Fibroblast of lung (primary cell): ENCODE measurements around the gene SLC9A8. TPM values are rescaled to one million over a fixed set of nuclear protein-coding genes. Genes with fewer than 3 reads are reported as not detected.

ENCODE experiments used
- DNase-seq, 2 donors: peaks; one replicate each; pipeline versions ENCODE4 v3.0.0 to v3.0.0-alpha.2; 2010; ENCODE audit warnings: low read depth in 2 of 2
- H2AFZ ChIP-seq: 2 replicates; pipeline ENCODE4 v1.5.1; 2012; ENCODE audit warnings: low read length, control low read depth, inconsistent platforms
- H3K27ac ChIP-seq: 2 replicates; pipeline ENCODE4 v1.5.1; 2011; ENCODE audit warnings: low read length, control low read depth; ENCODE audit not compliant: insufficient read depth
- H3K27me3 ChIP-seq: 2 replicates; pipeline ENCODE4 v1.5.1; 2011; ENCODE audit warnings: mild to moderate bottlenecking, low read length; ENCODE audit not compliant: control insufficient read depth, insufficient read depth
- H3K36me3 ChIP-seq: 2 replicates; pipeline ENCODE4 v1.5.1; 2011; ENCODE audit warnings: low read length; ENCODE audit not compliant: control insufficient read depth, insufficient read depth
- H3K4me1 ChIP-seq: 2 replicates; pipeline ENCODE4 v1.5.1; 2011; ENCODE audit warnings: low read length; ENCODE audit not compliant: control insufficient read depth, insufficient read depth; ENCODE audit errors: extremely low read depth
- H3K4me2 ChIP-seq: 2 replicates; pipeline ENCODE4 v1.5.1; 2011; ENCODE audit warnings: low read length, control low read depth; ENCODE audit not compliant: insufficient read depth; ENCODE audit errors: extremely low read depth
- H3K4me3 ChIP-seq, 4 experiments: fragments of 200-600 bp in 1 of 4; sonication (generic) in 1 of 4; replicated peaks in 1 of 4; 2 replicates each; pipeline ENCODE4 v1.5.1; 2011 to 2016; ENCODE audit warnings: low read length in 4 of 4, low read depth in 3 of 4, mild to moderate bottlenecking in 3 of 4, control low read depth in 2 of 4, inconsistent platforms in 1 of 4, mixed read lengths in 1 of 4; ENCODE audit not compliant: insufficient read depth in 1 of 4; ENCODE audit errors: control extremely low read depth in 1 of 4
- H3K79me2 ChIP-seq: 2 replicates; pipeline ENCODE4 v1.5.1; 2012; ENCODE audit warnings: mild to moderate bottlenecking, low read length, inconsistent platforms; ENCODE audit not compliant: control insufficient read depth, insufficient read depth
- H3K9ac ChIP-seq: 2 replicates; pipeline ENCODE4 v1.5.1; 2011; ENCODE audit warnings: mild to moderate bottlenecking, low read length, control low read depth; ENCODE audit not compliant: insufficient read depth
- H3K9me3 ChIP-seq: 2 replicates; pipeline ENCODE4 v1.5.1; 2012; ENCODE audit warnings: low read depth, low read length; ENCODE audit not compliant: control insufficient read depth, insufficient read depth
- H4K20me1 ChIP-seq: 2 replicates; pipeline ENCODE4 v1.5.1; 2011; ENCODE audit warnings: low read length; ENCODE audit not compliant: control insufficient read depth, insufficient read depth; ENCODE audit errors: extremely low read depth
- EZH2 ChIP-seq: IDR thresholded peaks from 2 replicates; pipeline ENCODE4 v1.5.1; 2012; ENCODE audit warnings: low read length, control low read depth, mild to moderate bottlenecking; ENCODE audit errors: missing control alignments
- polyA plus RNA-seq, 2 donors: library from polyadenylated mRNA; depleted of rRNA in 1 of 2; stranded (reverse) in 1 of 2; unstranded in 1 of 2; fragments of >200 nt; gene quantifications; 2 replicates each; pipeline ENCODE4 v1.2.1, GENCODE V29; 2011 to 2012; ENCODE audit warnings: missing spikeins in 1 of 2
- total RNA-seq: library from RNA; depleted of rRNA; stranded (reverse); fragments of >200 nt; gene quantifications from 2 replicates; pipeline ENCODE4 v1.2.1, GENCODE V29; 2014
- TF ChIP-seq, protein P1 (sequence below), 2 donors: IDR thresholded peaks in 1 of 2; conservative IDR thresholded peaks in 1 of 2; 1 replicate in 1 of 2; 2 replicates in 1 of 2; pipeline ENCODE4 v1.5.1; 2011 to 2012; ENCODE audit warnings: low read length in 2 of 2, control low read depth in 1 of 2, inconsistent platforms in 1 of 2, low read depth in 1 of 2, mild to moderate bottlenecking in 1 of 2

The SLC9A8 gene
- total and polyA plus RNA-seq, 2 donors (not counting 1 experiment from before 2014, with no cell fraction given), result 2.4 to 15.5 TPM

DNA sequence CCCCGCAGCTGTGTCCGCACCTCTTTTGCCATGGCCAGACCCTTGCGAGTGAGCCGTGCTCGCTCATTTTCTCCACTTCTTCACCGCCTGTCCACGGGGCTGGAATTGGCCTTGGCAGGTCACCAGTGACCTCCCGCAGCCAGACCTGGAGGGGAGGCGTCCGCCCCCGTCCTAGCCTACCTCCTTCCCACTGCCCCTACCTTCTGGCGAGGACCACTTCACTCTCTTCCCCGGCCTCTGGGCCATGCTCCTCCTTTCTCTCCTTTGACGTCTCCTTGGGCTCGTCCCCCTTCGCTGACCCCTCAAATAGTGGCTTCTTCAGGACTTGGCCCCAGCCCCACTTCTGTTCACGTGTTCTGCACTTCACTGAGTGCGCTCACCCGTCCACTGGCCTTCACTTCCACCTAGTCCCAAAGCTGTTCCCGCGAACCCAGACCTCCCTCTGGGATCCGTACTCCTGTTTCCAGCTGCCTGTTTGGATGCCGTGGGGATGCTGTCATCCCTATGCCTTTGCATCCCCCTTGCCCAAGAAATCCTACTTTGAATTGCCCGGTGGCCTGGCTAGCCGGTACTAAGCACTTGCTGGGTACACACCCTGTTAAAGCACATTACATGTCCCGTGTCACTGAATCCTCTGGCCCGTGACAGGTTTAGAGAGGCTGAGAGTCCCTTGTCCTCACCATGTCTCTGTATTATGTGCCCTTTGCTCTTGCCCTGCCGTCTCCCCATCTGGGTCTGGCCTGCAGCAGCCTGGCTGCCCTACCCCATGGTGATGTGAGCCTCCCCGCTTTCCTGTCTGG, 69.7 kb downstream of the SLC9A8 start:
- no peak overlapping the region for H3K4me2 ChIP-seq
- no peaks in the 10 kb centered on the region for H3K79me2 ChIP-seq
- no peaks in the 10 kb centered on the region for H3K9me3 ChIP-seq
- DNase-seq, result no peak
- no peak overlapping the region for H2AFZ ChIP-seq
- no peak overlapping the region for H3K9ac ChIP-seq
- H3K4me3 ChIP-seq, result no peak overlapping the region
- TF ChIP-seq, protein P1, sequence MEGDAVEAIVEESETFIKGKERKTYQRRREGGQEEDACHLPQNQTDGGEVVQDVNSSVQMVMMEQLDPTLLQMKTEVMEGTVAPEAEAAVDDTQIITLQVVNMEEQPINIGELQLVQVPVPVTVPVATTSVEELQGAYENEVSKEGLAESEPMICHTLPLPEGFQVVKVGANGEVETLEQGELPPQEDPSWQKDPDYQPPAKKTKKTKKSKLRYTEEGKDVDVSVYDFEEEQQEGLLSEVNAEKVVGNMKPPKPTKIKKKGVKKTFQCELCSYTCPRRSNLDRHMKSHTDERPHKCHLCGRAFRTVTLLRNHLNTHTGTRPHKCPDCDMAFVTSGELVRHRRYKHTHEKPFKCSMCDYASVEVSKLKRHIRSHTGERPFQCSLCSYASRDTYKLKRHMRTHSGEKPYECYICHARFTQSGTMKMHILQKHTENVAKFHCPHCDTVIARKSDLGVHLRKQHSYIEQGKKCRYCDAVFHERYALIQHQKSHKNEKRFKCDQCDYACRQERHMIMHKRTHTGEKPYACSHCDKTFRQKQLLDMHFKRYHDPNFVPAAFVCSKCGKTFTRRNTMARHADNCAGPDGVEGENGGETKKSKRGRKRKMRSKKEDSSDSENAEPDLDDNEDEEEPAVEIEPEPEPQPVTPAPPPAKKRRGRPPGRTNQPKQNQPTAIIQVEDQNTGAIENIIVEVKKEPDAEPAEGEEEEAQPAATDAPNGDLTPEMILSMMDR (conservative IDR thresholded peaks at IDR 0.05 in 1 of 2, IDR thresholded peaks at IDR 0.05 in 1 of 2; ENCODE audit: low read depth in 1 of 2, low read length in 2 of 2), result no peak
- no peak for TF ChIP-seq EZH2
- H3K27me3 ChIP-seq, result no peaks in the 10 kb centered on the region
- H3K36me3 ChIP-seq, result peaks cover 9% of the 10 kb centered on the region
- H3K27ac ChIP-seq, result no peak overlapping the region
- no peaks in the 10 kb centered on the region for H4K20me1 ChIP-seq
- H3K4me1 ChIP-seq, result no peaks in the 10 kb centered on the region

GRCh38 chr20:49883246-49883802, 70.7 kb downstream of the SLC9A8 start:
- Histone ChIP-seq H3K9me3 (no peaks in the 10 kb centered on the region), H3K27me3 (no peaks in the 10 kb centered on the region), H3K9ac (no peak overlapping the region), H3K36me3 (peaks cover 10% of the 10 kb centered on the region), H3K27ac (no peak overlapping the region), H3K4me2 (no peak overlapping the region), H2AFZ (no peak overlapping the region), H3K4me1 (peaks cover 6% of the 10 kb centered on the region), H3K4me3 (no peak overlapping the region), H3K79me2 (no peaks in the 10 kb centered on the region), H4K20me1 (no peaks in the 10 kb centered on the region)
- TF ChIP-seq, protein P1 (conservative IDR thresholded peaks at IDR 0.05 in 1 of 2, IDR thresholded peaks at IDR 0.05 in 1 of 2; ENCODE audit: low read depth in 1 of 2, low read length in 2 of 2), result no peak
- TF ChIP-seq EZH2, result no peak
- no peak for DNase-seq

DNA sequence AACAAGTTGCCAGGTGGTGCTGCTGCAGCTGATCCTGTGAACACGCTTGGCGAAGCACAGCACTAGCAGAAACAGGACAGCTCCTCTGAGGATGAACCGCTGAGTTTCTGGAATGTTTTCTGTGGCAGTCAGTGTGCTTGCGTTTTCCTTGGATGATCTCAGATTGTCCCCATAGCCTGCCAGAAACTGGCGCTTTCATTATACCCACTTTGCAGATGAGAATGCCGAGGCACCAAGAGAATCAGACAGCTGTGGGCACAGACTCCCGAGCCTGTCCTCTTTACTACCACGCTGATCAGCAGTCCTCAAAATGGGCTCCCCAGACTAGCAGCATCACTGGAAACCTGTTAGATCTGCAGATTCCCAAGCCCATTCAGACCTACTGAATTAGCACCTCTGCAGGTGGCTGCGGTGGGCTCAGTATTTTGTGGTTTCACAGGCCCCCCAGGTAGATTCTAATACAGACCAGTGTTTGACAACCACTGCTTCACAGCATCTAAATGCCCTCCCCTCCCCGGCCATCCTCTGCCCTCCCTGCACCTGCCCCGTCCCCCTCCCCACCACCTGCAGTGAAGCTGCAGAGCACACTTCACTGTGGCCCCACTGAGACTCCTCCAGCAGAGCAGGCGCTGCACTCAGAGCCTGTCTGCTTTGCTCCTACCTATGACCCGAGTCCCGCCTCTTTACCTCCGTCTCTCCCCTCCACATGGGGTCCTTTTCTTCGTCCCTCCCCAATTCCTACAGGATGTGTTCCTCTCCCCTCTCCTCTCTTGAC, 73.1 kb downstream of the SLC9A8 start:
- H3K4me1 ChIP-seq, result peaks cover 8% of the 10 kb centered on the region
- no peaks in the 10 kb centered on the region for H4K20me1 ChIP-seq
- H3K79me2 ChIP-seq, result no peaks in the 10 kb centered on the region
- TF ChIP-seq, protein P1 (conservative IDR thresholded peaks at IDR 0.05 in 1 of 2, IDR thresholded peaks at IDR 0.05 in 1 of 2; ENCODE audit: low read depth in 1 of 2, low read length in 2 of 2), result no peak
- TF ChIP-seq EZH2, result no peak
- H3K27ac ChIP-seq, result no peak overlapping the region
- H3K4me2 ChIP-seq, result no peak overlapping the region
- H3K9me3 ChIP-seq, result no peaks in the 10 kb centered on the region
- DNase-seq, result no peak
- H3K27me3 ChIP-seq, result no peaks in the 10 kb centered on the region
- no peak overlapping the region for H3K4me3 ChIP-seq
- H3K36me3 ChIP-seq, result peaks cover 10% of the 10 kb centered on the region
- no peak overlapping the region for H2AFZ ChIP-seq
- no peak overlapping the region for H3K9ac ChIP-seq
